Keratinocyte (primary cell): ENCODE measurements around the gene PTPN23. TPM values are rescaled to one million over a fixed set of nuclear protein-coding genes. Genes with fewer than 3 reads are reported as not detected.

ENCODE experiments used
- DNase-seq: peaks from one replicate; pipeline ENCODE4 v3.0.0-alpha.2; 2011; ENCODE audit warnings: low read depth, missing footprints, low spot score
- FAIRE-seq: peaks from 2 replicates; lab custom pipeline; 2011; peaks lifted over from hg19 to GRCh38; lab: Jason Lieb, UNC
- H2AFZ ChIP-seq: 2 replicates; pipeline ENCODE4 v1.6.0; 2012; ENCODE audit warnings: low read length, control low read depth, inconsistent platforms; ENCODE audit not compliant: control insufficient read depth
- H3K27ac ChIP-seq: 2 replicates; pipeline ENCODE4 v1.5.1; 2011; ENCODE audit warnings: low read length; ENCODE audit not compliant: control insufficient read depth, insufficient read depth
- H3K27me3 ChIP-seq: 3 replicates; pipeline ENCODE4 v1.6.0; 2011; ENCODE audit warnings: low read length; ENCODE audit not compliant: control insufficient read depth, insufficient read depth; ENCODE audit errors: extremely low read depth
- H3K36me3 ChIP-seq, 2 experiments: 2 replicates in 1 of 2; 3 replicates in 1 of 2; pipeline ENCODE4 v1.5.1; 2011; ENCODE audit warnings: low read length in 2 of 2, mild to moderate bottlenecking in 1 of 2; ENCODE audit not compliant: control insufficient read depth in 2 of 2, insufficient read depth in 2 of 2; ENCODE audit errors: extremely low read depth in 1 of 2
- H3K4me1 ChIP-seq: 3 replicates; pipeline ENCODE4 v1.5.1; 2011; ENCODE audit warnings: low read length; ENCODE audit not compliant: control insufficient read depth, insufficient read depth; ENCODE audit errors: extremely low read depth
- H3K4me2 ChIP-seq: 3 replicates; pipeline ENCODE4 v1.6.0; 2011; ENCODE audit warnings: low read depth, low read length; ENCODE audit not compliant: control insufficient read depth, insufficient read depth; ENCODE audit errors: extremely low read depth
- H3K4me3 ChIP-seq, 3 experiments: fragments of 200-600 bp in 1 of 3; sonication (generic) in 1 of 3; 2 replicates in 2 of 3; 3 replicates in 1 of 3; pipeline ENCODE4 v1.5.1; 2011 to 2016; ENCODE audit warnings: low read length in 3 of 3, mild to moderate bottlenecking in 3 of 3, control low read depth in 2 of 3, inconsistent platforms in 1 of 3, low read depth in 1 of 3, mixed read lengths in 1 of 3, mixed run types in 1 of 3, moderate library complexity in 1 of 3; ENCODE audit not compliant: control insufficient read depth in 2 of 3, insufficient read depth in 2 of 3; ENCODE audit errors: extremely low read depth in 1 of 3
- H3K79me2 ChIP-seq: 2 replicates; pipeline ENCODE4 v1.6.0; 2012; ENCODE audit warnings: low read length; ENCODE audit not compliant: control insufficient read depth, insufficient read depth
- H3K9ac ChIP-seq: 3 replicates; pipeline ENCODE4 v1.6.0; 2011; ENCODE audit warnings: low read length; ENCODE audit not compliant: control insufficient read depth, insufficient read depth; ENCODE audit errors: extremely low read depth
- H3K9me1 ChIP-seq: 3 replicates; pipeline ENCODE4 v1.6.0; 2011; ENCODE audit warnings: low read length; ENCODE audit not compliant: control insufficient read depth, insufficient read depth; ENCODE audit errors: extremely low read depth
- H3K9me3 ChIP-seq: 2 replicates; pipeline ENCODE4 v1.5.1; 2012; ENCODE audit warnings: low read depth, low read length; ENCODE audit not compliant: control insufficient read depth
- H4K20me1 ChIP-seq: 3 replicates; pipeline ENCODE4 v1.6.0; 2011; ENCODE audit warnings: low read length; ENCODE audit not compliant: control insufficient read depth, insufficient read depth; ENCODE audit errors: extremely low read depth
- CTCF ChIP-seq, 3 experiments: IDR thresholded peaks in 1 of 3; conservative IDR thresholded peaks in 1 of 3; optimal IDR thresholded peaks in 1 of 3; 2 replicates in 2 of 3; 3 replicates in 1 of 3; pipeline versions ENCODE3 to v1.5.1; 2011; ENCODE audit warnings: low read length in 3 of 3, mild to moderate bottlenecking in 3 of 3, moderate library complexity in 2 of 3, control low read depth in 1 of 3, inconsistent platforms in 1 of 3; ENCODE audit not compliant: insufficient read depth in 2 of 3; ENCODE audit errors: extremely low read depth in 1 of 3
- EZH2 ChIP-seq: IDR thresholded peaks from one replicate; pipeline ENCODE4 v1.6.1; 2012; ENCODE audit warnings: inconsistent platforms, mild to moderate bottlenecking, low read length, moderate library complexity
- dilution Hi-C: fragments of 300-500 bp; cut with MboI; formaldehyde crosslinking; loops from one replicate; pipeline ENCODE4 v1.7.0; 2020; ENCODE audit warnings: low sequenced_read_pairs; ENCODE audit not compliant: extremely low pct_ligation_motif_present
- polyA plus RNA-seq, 5 experiments: library from polyadenylated mRNA; depleted of rRNA in 3 of 5; stranded (reverse) in 3 of 5; stranded (forward) in 1 of 5; unstranded in 1 of 5; fragments of >200 nt; gene quantifications; 1 replicate in 1 of 5; 2 replicates in 3 of 5; 3 replicates in 1 of 5; pipeline versions ENCODE4 v1.2.1 to v1.2.3, GENCODE V29; 2011 to 2012; ENCODE audit warnings: missing spikeins in 2 of 5, low read depth in 1 of 5, low replicate concordance in 1 of 5

PTPN23 gene
- polyA plus RNA-seq, 1 donor (not counting 4 experiments of a cell fraction or from before 2014, with no cell fraction given): 1.3 TPM

GRCh38 chr3:47399531-47400270, 18.9 kb downstream of the PTPN23 start:
- peaks cover 8% of the 10 kb centered on the region for H3K9me1 ChIP-seq
- peaks cover 23% of the 10 kb centered on the region for H4K20me1 ChIP-seq
- H3K79me2 ChIP-seq: peaks cover 32% of the 10 kb centered on the region
- peaks cover 3 to 18% of the 10 kb centered on the region in 2 experiments for H3K36me3 ChIP-seq
- H3K9ac ChIP-seq: no peak overlapping the region
- FAIRE-seq (no peak), DNase-seq (no peak)
- dilution Hi-C loops: no loop called here
- no peak overlapping the region for H2AFZ ChIP-seq
- H3K27me3 ChIP-seq: no peaks in the 10 kb centered on the region
- no peak for TF ChIP-seq CTCF (optimal IDR thresholded peaks at IDR 0.05 in 1 of 3, IDR thresholded peaks at IDR 0.05 in 1 of 3, conservative IDR thresholded peaks at IDR 0.05 in 1 of 3; ENCODE audit: extremely low read depth in 1 of 3, insufficient read depth in 2 of 3, low read length in 3 of 3)
- TF ChIP-seq EZH2: no peak
- no peak overlapping the region for H3K4me3 ChIP-seq
- no peaks in the 10 kb centered on the region for H3K9me3 ChIP-seq
- no peak overlapping the region for H3K4me2 ChIP-seq
- H3K27ac ChIP-seq: no peak overlapping the region
- H3K4me1 ChIP-seq: peaks cover 11% of the 10 kb centered on the region

GRCh38 chr3:47404431-47404876, 23.6 kb downstream of the PTPN23 start:
- H3K36me3 ChIP-seq: peaks cover 15 to 30% of the 10 kb centered on the region in 2 experiments
- H3K4me1 ChIP-seq: peaks cover 22% of the 10 kb centered on the region
- peaks cover 2% of the 10 kb centered on the region for H3K9me1 ChIP-seq
- no peaks in the 10 kb centered on the region for H3K27me3 ChIP-seq
- TF ChIP-seq CTCF (optimal IDR thresholded peaks at IDR 0.05 in 1 of 3, IDR thresholded peaks at IDR 0.05 in 1 of 3, conservative IDR thresholded peaks at IDR 0.05 in 1 of 3; ENCODE audit: extremely low read depth in 1 of 3, insufficient read depth in 2 of 3, low read length in 3 of 3) (no peak), EZH2 (no peak)
- H3K4me2 ChIP-seq: no peak overlapping the region
- dilution Hi-C loops: no loop called here
- no peak overlapping the region for H3K27ac ChIP-seq
- no peak for FAIRE-seq
- H3K4me3 ChIP-seq: no peak overlapping the region
- no peaks in the 10 kb centered on the region for H3K9me3 ChIP-seq
- DNase-seq: no peak
- H3K9ac ChIP-seq: no peak overlapping the region
- no peak overlapping the region for H2AFZ ChIP-seq
- peaks cover 6% of the 10 kb centered on the region for H4K20me1 ChIP-seq
- peaks cover 13% of the 10 kb centered on the region for H3K79me2 ChIP-seq
